Astrocyte (in vitro differentiated cells and primary cell): Measurements from ENCODE around the gene ANO5.

Source experiments
- CTCF ChIP-seq: IDR thresholded peaks from 2 replicates; pipeline ENCODE4 v1.5.1; 2011; ENCODE audit warnings: low read depth, mild to moderate bottlenecking, inconsistent platforms, low read length, moderate library complexity; ENCODE audit not compliant: insufficient read depth
- EZH2 ChIP-seq: IDR thresholded peaks from 2 replicates; pipeline ENCODE4 v1.6.1; 2012; ENCODE audit warnings: mild to moderate bottlenecking, low read length, inconsistent platforms; ENCODE audit not compliant: insufficient read depth

- peak; percentile 62 for TF ChIP-seq CTCF
- no peak for TF ChIP-seq EZH2
Measured at GRCh38 chr11:22244986-22245592, 52.2 kb downstream of the ANO5 start.
